Fibroblast of lung (primary cell): ENCODE data around the gene CCDC171.

Source experiments
- CTCF ChIP-seq, 2 donors: IDR thresholded peaks in 1 of 2; conservative IDR thresholded peaks in 1 of 2; 1 replicate in 1 of 2; 2 replicates in 1 of 2; pipeline ENCODE4 v1.5.1; 2011 to 2012; ENCODE audit warnings: low read length in 2 of 2, control low read depth in 1 of 2, inconsistent platforms in 1 of 2, low read depth in 1 of 2, mild to moderate bottlenecking in 1 of 2
- EZH2 ChIP-seq: IDR thresholded peaks from 2 replicates; pipeline ENCODE4 v1.5.1; 2012; ENCODE audit warnings: low read length, control low read depth, mild to moderate bottlenecking; ENCODE audit errors: missing control alignments

GRCh38 chr9:15543047-15543813 is 9.6 kb upstream of the CCDC171 start:
- TF ChIP-seq CTCF (conservative IDR thresholded peaks at IDR 0.05 in 1 of 2, IDR thresholded peaks at IDR 0.05 in 1 of 2; ENCODE audit: low read depth in 1 of 2, low read length in 2 of 2) (no peak), EZH2 (no peak)
